Right atrium auricular region (tissue), 2 donors: ENCODE measurements around the gene NAA10. TPM values are rescaled to one million over a fixed set of nuclear protein-coding genes. Genes with fewer than 3 reads are reported as not detected.

ENCODE experiments used
- DNase-seq: peaks from one replicate; pipeline ENCODE4 v3.0.0-alpha.2; 2019; ENCODE audit warnings: low spot score
- H3K27ac ChIP-seq, 2 donors: fragments of 200-600 bp; sonication (generic); 1 replicate in 1 of 2; 2 replicates in 1 of 2; pipeline ENCODE4 v1.5.1; 2016 to 2019
- H3K27me3 ChIP-seq, 2 donors: fragments of 200-600 bp; sonication (generic); one replicate each; pipeline versions ENCODE4 v1.5.1 to v1.6.0; 2017 to 2019
- H3K36me3 ChIP-seq: fragments of 200-600 bp; sonication (generic); one replicate; pipeline ENCODE4 v1.5.1; 2016
- H3K4me1 ChIP-seq, 2 donors: fragments of 200-600 bp; sonication (generic); one replicate each; pipeline versions ENCODE4 v1.5.1 to v1.6.0; 2017 to 2019
- H3K4me3 ChIP-seq, 2 donors: fragments of 200-600 bp; sonication (generic); 1 replicate in 1 of 2; 2 replicates in 1 of 2; pipeline ENCODE4 v1.5.1; 2017 to 2019; ENCODE audit warnings: mild to moderate bottlenecking in 1 of 2, moderate library complexity in 1 of 2
- H3K9me3 ChIP-seq, 2 donors: fragments of 200-600 bp; sonication (generic); one replicate each; pipeline ENCODE4 v1.5.1; 2019
- CTCF ChIP-seq, 2 donors: fragments of 200-600 bp; sonication (generic); IDR thresholded peaks; one replicate each; pipeline ENCODE4 v1.5.1; 2019; ENCODE audit warnings: antibody characterized with exemption in 2 of 2
- total RNA-seq, 2 donors: library from RNA; depleted of rRNA; stranded (reverse); fragments of >200 nt; gene quantifications; one replicate each; pipeline ENCODE4 v1.1.0, GENCODE V29; 2016

Gene NAA10
- total RNA-seq, 2 donors from 2014 or later = 66.5 to 70.2 TPM

- Histone ChIP-seq H3K4me1 (peaks cover 0 to 49% of the 10 kb centered on the region in 2 donors), H3K27me3 (no peaks in the 10 kb centered on the region), H3K27ac (peak overlapping the region in 1 of 2 donors; percentile 36), H3K9me3 (no peaks in the 10 kb centered on the region), H3K36me3 (no peaks in the 10 kb centered on the region), H3K4me3 (no peak overlapping the region)
- peak; percentile 75 for DNase-seq
- peak; percentile 45 to 65 for TF ChIP-seq CTCF (IDR thresholded peaks at IDR 0.05)
These were observed 11.6 kb downstream of the NAA10 start for GRCh38 chrX:153922932-153923857.

- H3K27ac ChIP-seq = no peak overlapping the region
- no peaks in the 10 kb centered on the region for H3K9me3 ChIP-seq
- no peak overlapping the region for H3K4me3 ChIP-seq
- no peak for TF ChIP-seq CTCF (IDR thresholded peaks at IDR 0.05)
- peaks cover 0 to 38% of the 10 kb centered on the region in 2 donors for H3K4me1 ChIP-seq
- no peaks in the 10 kb centered on the region for H3K27me3 ChIP-seq
- H3K36me3 ChIP-seq = no peaks in the 10 kb centered on the region
- no peak for DNase-seq
These were observed 13.1 kb downstream of the NAA10 start for GRCh38 chrX:153921511-153922446.

GRCh38 chrX:153921070-153921469, 13.8 kb downstream of the NAA10 start:
- no peak for DNase-seq
- no peak for TF ChIP-seq CTCF (IDR thresholded peaks at IDR 0.05)
- Histone ChIP-seq H3K27me3 (no peaks in the 10 kb centered on the region), H3K27ac (no peak overlapping the region), H3K9me3 (no peaks in the 10 kb centered on the region), H3K4me3 (no peak overlapping the region), H3K4me1 (peaks cover 0 to 32% of the 10 kb centered on the region in 2 donors), H3K36me3 (no peaks in the 10 kb centered on the region)

GRCh38 chrX:153920546-153920945, 14.3 kb downstream of the NAA10 start:
- Histone ChIP-seq H3K27ac (no peak overlapping the region), H3K4me1 (peaks cover 0 to 32% of the 10 kb centered on the region in 2 donors), H3K36me3 (no peaks in the 10 kb centered on the region), H3K9me3 (no peaks in the 10 kb centered on the region), H3K27me3 (no peaks in the 10 kb centered on the region), H3K4me3 (no peak overlapping the region)
- no peak for DNase-seq
- TF ChIP-seq CTCF (IDR thresholded peaks at IDR 0.05) = no peak

- H3K4me3 ChIP-seq = no peak overlapping the region
- no peak for TF ChIP-seq CTCF (IDR thresholded peaks at IDR 0.05)
These were observed 15.6 kb downstream of the NAA10 start for GRCh38 chrX:153919281-153919680.

More at GRCh38 chrX:153919281-153919680, 15.6 kb downstream of the NAA10 start:
- Histone ChIP-seq H3K4me1 (peaks cover 0 to 27% of the 10 kb centered on the region in 2 donors), H3K9me3 (no peaks in the 10 kb centered on the region), H3K36me3 (no peaks in the 10 kb centered on the region), H3K27ac (no peak overlapping the region), H3K27me3 (no peaks in the 10 kb centered on the region)
- no peak for DNase-seq
